Muscle layer of colon (tissue), 2 donors: ENCODE results near the gene PTPRD.

ENCODE experiments used
- H3K27ac ChIP-seq: one replicate; pipeline ENCODE4 v1.7.0; 2013; ENCODE audit warnings: low read depth, mild to moderate bottlenecking, low read length, moderate library complexity
- H3K27me3 ChIP-seq, 2 donors: one replicate each; pipeline ENCODE4 v1.7.0; 2013; ENCODE audit warnings: low read length in 2 of 2, mild to moderate bottlenecking in 2 of 2; ENCODE audit not compliant: insufficient read depth in 2 of 2, control insufficient read depth in 1 of 2
- H3K36me3 ChIP-seq: one replicate; pipeline ENCODE4 v1.7.0; 2013; ENCODE audit warnings: mild to moderate bottlenecking, low read length; ENCODE audit not compliant: insufficient read depth
- H3K4me1 ChIP-seq: one replicate; pipeline ENCODE4 v1.7.0; 2013; ENCODE audit warnings: mild to moderate bottlenecking, low read length; ENCODE audit not compliant: insufficient read depth
- H3K4me3 ChIP-seq, 2 donors: one replicate each; pipeline ENCODE4 v1.7.0; 2013; ENCODE audit warnings: low read length in 2 of 2, low read depth in 1 of 2, mild to moderate bottlenecking in 1 of 2, moderate library complexity in 1 of 2
- H3K9ac ChIP-seq: one replicate; pipeline ENCODE4 v1.7.0; 2013; ENCODE audit warnings: low read length
- H3K9me3 ChIP-seq: one replicate; pipeline ENCODE4 v1.7.0; 2013; ENCODE audit warnings: mild to moderate bottlenecking, low read length
- donor health status: abdominal sarcoma.
- donor health status: Adenocarcinoma of cecum.

Gene PTPRD

GRCh38 chr9:10003047-10003446 is 609.8 kb downstream of the PTPRD start:
- H3K9ac ChIP-seq = no peak overlapping the region
- no peak overlapping the region for H3K27ac ChIP-seq
- no peaks in the 10 kb centered on the region for H3K27me3 ChIP-seq
- H3K36me3 ChIP-seq = no peaks in the 10 kb centered on the region
- no peaks in the 10 kb centered on the region for H3K4me1 ChIP-seq
- H3K9me3 ChIP-seq = no peaks in the 10 kb centered on the region
- no peak overlapping the region for H3K4me3 ChIP-seq

- H3K27ac ChIP-seq = no peak overlapping the region
- no peaks in the 10 kb centered on the region for H3K36me3 ChIP-seq
- no peaks in the 10 kb centered on the region for H3K9me3 ChIP-seq
- H3K9ac ChIP-seq = no peak overlapping the region
- H3K4me1 ChIP-seq = no peaks in the 10 kb centered on the region
- H3K27me3 ChIP-seq = no peaks in the 10 kb centered on the region
- no peak overlapping the region for H3K4me3 ChIP-seq
These were observed 612.1 kb downstream of the PTPRD start for GRCh38 chr9:10000669-10001068.

- Histone ChIP-seq H3K4me1 (no peaks in the 10 kb centered on the region), H3K9ac (no peak overlapping the region), H3K9me3 (no peaks in the 10 kb centered on the region), H3K27me3 (no peaks in the 10 kb centered on the region), H3K36me3 (no peaks in the 10 kb centered on the region), H3K27ac (no peak overlapping the region), H3K4me3 (no peak overlapping the region)
These were observed 614.1 kb downstream of the PTPRD start for GRCh38 chr9:9998491-9999287.

- H3K4me3 ChIP-seq = no peak overlapping the region
- H3K27me3 ChIP-seq = no peaks in the 10 kb centered on the region
- no peak overlapping the region for H3K9ac ChIP-seq
- no peaks in the 10 kb centered on the region for H3K4me1 ChIP-seq
- H3K27ac ChIP-seq = no peak overlapping the region
- H3K36me3 ChIP-seq = no peaks in the 10 kb centered on the region
- no peaks in the 10 kb centered on the region for H3K9me3 ChIP-seq
These were observed 615.2 kb downstream of the PTPRD start for GRCh38 chr9:9997585-9997984.

- Histone ChIP-seq H3K36me3 (no peaks in the 10 kb centered on the region), H3K27ac (no peak overlapping the region), H3K9ac (no peak overlapping the region), H3K4me3 (no peak overlapping the region), H3K9me3 (no peaks in the 10 kb centered on the region), H3K4me1 (no peaks in the 10 kb centered on the region), H3K27me3 (no peaks in the 10 kb centered on the region)
These were observed 616.5 kb downstream of the PTPRD start for GRCh38 chr9:9996259-9996658.

- H3K36me3 ChIP-seq = no peaks in the 10 kb centered on the region
- no peaks in the 10 kb centered on the region for H3K27me3 ChIP-seq
- no peak overlapping the region for H3K27ac ChIP-seq
- H3K4me1 ChIP-seq = no peaks in the 10 kb centered on the region
- H3K9ac ChIP-seq = no peak overlapping the region
- H3K9me3 ChIP-seq = no peaks in the 10 kb centered on the region
- H3K4me3 ChIP-seq = no peak overlapping the region
These were observed 619.9 kb downstream of the PTPRD start for GRCh38 chr9:9992936-9993335.

- Histone ChIP-seq H3K9ac (no peak overlapping the region), H3K4me3 (no peak overlapping the region), H3K36me3 (no peaks in the 10 kb centered on the region)
These were observed 639.7 kb downstream of the PTPRD start for GRCh38 chr9:9973062-9973461.

GRCh38 chr9:9970514-9970913 is 642.3 kb downstream of the PTPRD start:
- Histone ChIP-seq H3K9ac (no peak overlapping the region), H3K4me1 (no peaks in the 10 kb centered on the region), H3K36me3 (no peaks in the 10 kb centered on the region), H3K4me3 (no peak overlapping the region), H3K27ac (no peak overlapping the region), H3K27me3 (no peaks in the 10 kb centered on the region), H3K9me3 (no peaks in the 10 kb centered on the region)

More at GRCh38 chr9:9973062-9973461, 639.7 kb downstream of the PTPRD start:
- Histone ChIP-seq H3K4me1 (no peaks in the 10 kb centered on the region), H3K9me3 (no peaks in the 10 kb centered on the region), H3K27me3 (no peaks in the 10 kb centered on the region), H3K27ac (no peak overlapping the region)

GRCh38 chr9:9963841-9964240 is 649.0 kb downstream of the PTPRD start:
- Histone ChIP-seq H3K9ac (no peak overlapping the region), H3K36me3 (no peaks in the 10 kb centered on the region), H3K27me3 (no peaks in the 10 kb centered on the region), H3K27ac (no peak overlapping the region), H3K4me3 (no peak overlapping the region), H3K4me1 (no peaks in the 10 kb centered on the region), H3K9me3 (no peaks in the 10 kb centered on the region)

GRCh38 chr9:9961934-9962333 is 650.9 kb downstream of the PTPRD start:
- Histone ChIP-seq H3K27ac (no peak overlapping the region), H3K9me3 (no peaks in the 10 kb centered on the region), H3K4me1 (no peaks in the 10 kb centered on the region), H3K27me3 (no peaks in the 10 kb centered on the region), H3K9ac (no peak overlapping the region), H3K4me3 (no peak overlapping the region), H3K36me3 (no peaks in the 10 kb centered on the region)

- H3K27me3 ChIP-seq = no peaks in the 10 kb centered on the region
- H3K27ac ChIP-seq = no peak overlapping the region
These were observed 651.3 kb downstream of the PTPRD start for GRCh38 chr9:9961487-9961886.

GRCh38 chr9:9951556-9952160 is 661.1 kb downstream of the PTPRD start:
- no peak overlapping the region for H3K27ac ChIP-seq
- H3K9me3 ChIP-seq = no peaks in the 10 kb centered on the region
- no peaks in the 10 kb centered on the region for H3K27me3 ChIP-seq
- H3K4me3 ChIP-seq = no peak overlapping the region
- no peak overlapping the region for H3K9ac ChIP-seq
- no peaks in the 10 kb centered on the region for H3K36me3 ChIP-seq
- no peaks in the 10 kb centered on the region for H3K4me1 ChIP-seq

More at GRCh38 chr9:9961487-9961886, 651.3 kb downstream of the PTPRD start:
- Histone ChIP-seq H3K9me3 (no peaks in the 10 kb centered on the region), H3K4me1 (no peaks in the 10 kb centered on the region), H3K9ac (no peak overlapping the region), H3K4me3 (no peak overlapping the region), H3K36me3 (no peaks in the 10 kb centered on the region)
